ENCODE data around the gene SLC8A2. TPM values are rescaled to one million over a fixed set of nuclear protein-coding genes. Genes with fewer than 3 reads are reported as not detected.

SLC8A2 gene
- total and polyA plus RNA-seq, 2 of the 8 experiments (the other 6 are each of a cell fraction or from before 2014, with no cell fraction given) = 7.3 to 12.4 TPM

- no peaks in the 10 kb centered on the region for H4K20me1 ChIP-seq (replicated peaks in 1 of 2; ENCODE audit: control insufficient read depth in 1 of 2, insufficient read depth in 2 of 2, low read length in 2 of 2)
- H3K9me3 ChIP-seq (ENCODE audit: insufficient read depth in 2 of 2, low read depth in 1 of 2, low read length in 1 of 2) = no peaks in the 10 kb centered on the region
- no peak overlapping the region for H3K4ac ChIP-seq (replicated peaks; ENCODE audit: insufficient read length, low read depth, low read length)
- no peak overlapping the region for H3K4me3 ChIP-seq (ENCODE audit: extremely low read depth in 1 of 4, insufficient read depth in 2 of 4, low read depth in 3 of 4, low read length in 4 of 4)
- peaks cover 1% of the 10 kb centered on the region; the same call in 1 of the 2 replicates for H3K23me2 ChIP-seq (ENCODE audit: low read depth, low read length)
- H2AFZ ChIP-seq (ENCODE audit: low read length) = no peak overlapping the region
- DNase-seq (ENCODE audit: low read depth in 1 of 2, low spot score in 2 of 2) = no peak
- H3K4me1 ChIP-seq (replicated peaks in 1 of 4; ENCODE audit: control insufficient read depth in 3 of 4, insufficient read depth in 4 of 4, low read length in 3 of 4) = peaks cover 4 to 29% (median 18%) of the 10 kb centered on the region in 4 experiments
- no peaks in the 10 kb centered on the region for H3K79me2 ChIP-seq (ENCODE audit: control insufficient read depth in 1 of 2, insufficient read depth in 2 of 2, low read length in 2 of 2)
- H3K27ac ChIP-seq (ENCODE audit: low read depth, low read length) = no peak overlapping the region
- H2BK20ac ChIP-seq (ENCODE audit: low read length) = no peak overlapping the region
- H3K36me3 ChIP-seq (ENCODE audit: control insufficient read depth in 2 of 4, insufficient read depth in 4 of 4, low read length in 3 of 4) = no peaks in the 10 kb centered on the region
- H3K79me1 ChIP-seq (ENCODE audit: low read depth, low read length) = no peaks in the 10 kb centered on the region
- H4K5ac ChIP-seq (ENCODE audit: insufficient read length, low read depth, low read length) = no peak overlapping the region
- no peak overlapping the region for H4K91ac ChIP-seq (replicated peaks; ENCODE audit: insufficient read length, low read length)
- peaks cover 0 to 5% (median 3%) of the 10 kb centered on the region in 4 experiments; a peak in 3 of 7 replicates for H3K27me3 ChIP-seq (replicated peaks in 1 of 4; ENCODE audit: control insufficient read depth in 3 of 4, extremely low read depth in 1 of 4, insufficient read depth in 3 of 4, low read length in 3 of 4)
- FAIRE-seq = no peak
- H3K14ac ChIP-seq (ENCODE audit: insufficient read length) = no peak overlapping the region
- H3K56ac ChIP-seq (replicated peaks; ENCODE audit: insufficient read length, low read depth, low read length) = no peak overlapping the region
- no peak overlapping the region for H2BK120ac ChIP-seq (replicated peaks; ENCODE audit: low read depth, low read length)
- POLR2A ChIA-PET (ENCODE audit: partially characterized antibody) = interaction anchor here (2.0 kb wide), 1 partner anchor 18 kb away, joined by 5 read pairs; no protein-coding TSS in a partner anchor
- no peak overlapping the region for H2BK15ac ChIP-seq (ENCODE audit: low read length)
- H3K18ac ChIP-seq (ENCODE audit: extremely low read depth, low read length) = no peak overlapping the region
- H2BK5ac ChIP-seq (ENCODE audit: low read depth, low read length) = no peak overlapping the region; the same call in 1 of the 2 replicates
- 89% methylated on average over 26 of the region's 27 CpGs; no CpG with 5 or more reads in 1 of the 2 experiments for WGBS, 2 experiments (ENCODE audit: extremely low coverage in 1 of 2, insufficient coverage in 1 of 2, insufficient read length in 1 of 2, insufficient replicate concordance in 2 of 2, low coverage in 1 of 2, low lambda C conversion rate in 2 of 2, missing lambda C conversion rate in 1 of 2)
- H3K9ac ChIP-seq (replicated peaks in 1 of 4; ENCODE audit: extremely low read depth in 1 of 4, low read depth in 3 of 4, low read length in 3 of 4) = no peak overlapping the region
- H3K4me2 ChIP-seq (ENCODE audit: insufficient read depth in 1 of 2, low read depth in 2 of 2, low read length in 2 of 2) = no peak overlapping the region
- H2BK12ac ChIP-seq (ENCODE audit: low read depth, low read length) = 0 out of 2 replicates have a peak overlapping the region, but pooled peaks have one; percentile 50
- H4K8ac ChIP-seq (ENCODE audit: extremely low read depth, insufficient read depth, low read length) = no peak overlapping the region; the same call in 1 of the 2 replicates
- no peak overlapping the region for H3K23ac ChIP-seq (ENCODE audit: insufficient read length)
- no peak overlapping the region for H2AK5ac ChIP-seq (ENCODE audit: low read depth, low read length)
- CTCF ChIA-PET (ENCODE audit: partially characterized antibody) = interaction anchor here (0.9 to 4.1 kb wide), 2 partner anchors 13 to 18 kb away, joined by 3 to 16 read pairs; no protein-coding TSS in a partner anchor
- TF ChIP-seq GABPA (IDR thresholded peaks at IDR 0.05; ENCODE audit: borderline replicate concordance, insufficient read depth, low read length) = no peak
- TF ChIP-seq SIX5 (IDR thresholded peaks at IDR 0.05; ENCODE audit: low read depth, low read length) = no peak
- no peak for TF ChIP-seq ASH2L (IDR thresholded peaks at IDR 0.05; ENCODE audit: low read length)
- TF ChIP-seq USF2 (IDR thresholded peaks at IDR 0.05; ENCODE audit: low read length) = no peak
- TF ChIP-seq SUZ12 (IDR thresholded peaks at IDR 0.05; ENCODE audit: low read length) = no peak
- no peak for TF ChIP-seq TEAD4 (IDR thresholded peaks at IDR 0.05; ENCODE audit: low read depth, low read length)
- TF ChIP-seq POLR2A (IDR thresholded peaks at IDR 0.05; ENCODE audit: control extremely low read depth in 1 of 2, low read depth in 2 of 2, low read length in 2 of 2) = no peak
- TF ChIP-seq POU5F1 (IDR thresholded peaks at IDR 0.05; ENCODE audit: low read depth, low read length) = no peak
- no peak for TF ChIP-seq E2F6 (IDR thresholded peaks at IDR 0.05)
- TF ChIP-seq MAX (IDR thresholded peaks at IDR 0.05) = no peak
- TF ChIP-seq SP4 (IDR thresholded peaks at IDR 0.05; ENCODE audit: low read length) = no peak
- TF ChIP-seq RNF2 (IDR thresholded peaks at IDR 0.05; ENCODE audit: borderline replicate concordance, low read depth, low read length, missing control alignments, poor library complexity, severe bottlenecking) = no peak
These were observed 5.7 kb downstream of the SLC8A2 start for GRCh38 chr19:47465957-47466356.
